Brain microvascular endothelial cell (primary cell): Measurements from ENCODE around the gene C8A.

Experiments used
- DNase-seq: peaks from one replicate; pipeline ENCODE4 v3.0.0-alpha.2; 2020
- H3K27ac ChIP-seq: fragments of 250-450 bp; sonication (Bioruptor Pico); 2 replicates; pipeline ENCODE4 v1.5.1; 2020; ENCODE audit warnings: mild to moderate bottlenecking, moderate library complexity
- H3K27me3 ChIP-seq: fragments of 250-450 bp; sonication (Bioruptor Pico); replicated peaks from 2 replicates; pipeline ENCODE4 v1.5.1; 2020; ENCODE audit warnings: mild to moderate bottlenecking
- H3K36me3 ChIP-seq: fragments of 250-450 bp; sonication (Bioruptor Pico); replicated peaks from 2 replicates; pipeline ENCODE4 v1.5.1; 2020; ENCODE audit warnings: mild to moderate bottlenecking
- H3K4me3 ChIP-seq: 2 replicates; pipeline ENCODE4 v1.5.1; 2011; ENCODE audit warnings: low read depth, mild to moderate bottlenecking, control low read depth, low read length, moderate library complexity
- CTCF ChIP-seq: IDR thresholded peaks from 2 replicates; pipeline ENCODE4 v1.5.1; 2011; ENCODE audit warnings: low read depth, mild to moderate bottlenecking, moderate library complexity, low read length, control low read depth, inconsistent platforms; ENCODE audit errors: missing control alignments
- in situ Hi-C: cut with HindIII; loops from 2 replicates; pipeline ENCODE4 v1.10.0; 2017; ENCODE audit warnings: low sequenced_read_pairs, low pct_ligation_motif_present

C8A gene

DNA sequence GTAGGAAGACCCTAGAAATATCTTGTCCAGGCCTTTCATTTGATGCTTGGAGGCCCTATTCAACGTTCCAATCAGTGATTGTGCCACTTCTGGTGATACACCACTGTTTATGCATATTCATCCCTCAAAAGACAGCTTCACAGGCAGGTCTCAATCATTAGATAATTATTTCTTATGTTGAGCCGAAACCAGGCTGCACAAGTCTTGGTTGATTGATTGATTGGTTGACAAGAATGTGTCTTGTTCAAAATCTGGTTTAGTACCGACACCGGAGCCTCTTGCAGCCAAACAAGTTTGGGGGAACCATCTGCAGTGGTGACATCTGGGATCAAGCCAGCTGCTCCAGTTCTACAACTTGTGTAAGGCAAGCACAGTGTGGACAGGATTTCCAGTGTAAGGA is 20.1 kb downstream of the C8A start:
- TF ChIP-seq CTCF, result no peak

GRCh38 chr1:56877973-56878372 is 23.4 kb downstream of the C8A start:
- in situ Hi-C loops, result no loop called here
- H3K27me3 ChIP-seq, result no peaks in the 10 kb centered on the region
- no peak overlapping the region for H3K27ac ChIP-seq
- DNase-seq, result no peak
- H3K36me3 ChIP-seq, result no peaks in the 10 kb centered on the region
- H3K4me3 ChIP-seq, result no peak overlapping the region
- no peak for TF ChIP-seq CTCF

More for the DNA sequence above, 20.1 kb downstream of the C8A start:
- no peak for DNase-seq
- Histone ChIP-seq H3K4me3 (no peak overlapping the region), H3K36me3 (no peaks in the 10 kb centered on the region), H3K27ac (no peak overlapping the region), H3K27me3 (no peaks in the 10 kb centered on the region)
- in situ Hi-C loops, result no loop called here

GRCh38 chr1:56880774-56881173 is 26.2 kb downstream of the C8A start:
- Histone ChIP-seq H3K27ac (no peak overlapping the region), H3K27me3 (no peaks in the 10 kb centered on the region), H3K4me3 (no peak overlapping the region), H3K36me3 (no peaks in the 10 kb centered on the region)
- TF ChIP-seq CTCF, result no peak
- in situ Hi-C loops, result no loop called here
- DNase-seq, result no peak

DNA sequence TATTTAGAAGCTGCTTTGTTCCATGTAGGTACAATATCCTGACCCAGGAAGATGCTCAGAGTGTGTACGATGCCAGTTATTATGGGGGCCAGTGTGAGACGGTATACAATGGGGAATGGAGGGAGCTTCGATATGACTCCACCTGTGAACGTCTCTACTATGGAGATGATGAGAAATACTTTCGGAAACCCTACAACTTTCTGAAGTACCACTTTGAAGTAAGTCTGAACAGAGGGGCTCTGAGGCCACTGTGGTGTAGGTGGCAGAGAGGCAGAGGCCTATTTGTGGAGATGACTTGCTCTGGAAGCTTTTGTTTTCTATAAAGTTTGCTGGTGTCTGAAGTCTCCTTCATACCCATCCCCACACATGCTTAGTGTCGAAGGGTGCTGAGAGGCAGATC is 26.8 kb downstream of the C8A start:
- no peaks in the 10 kb centered on the region for H3K27me3 ChIP-seq
- in situ Hi-C loops, result no loop called here
- H3K36me3 ChIP-seq, result no peaks in the 10 kb centered on the region
- H3K4me3 ChIP-seq, result no peak overlapping the region
- no peak overlapping the region for H3K27ac ChIP-seq
- TF ChIP-seq CTCF, result no peak
- DNase-seq, result no peak

GRCh38 chr1:56890229-56890628 is 35.6 kb downstream of the C8A start:
- Histone ChIP-seq H3K4me3 (no peak overlapping the region), H3K27me3 (no peaks in the 10 kb centered on the region), H3K27ac (no peak overlapping the region), H3K36me3 (no peaks in the 10 kb centered on the region)
- in situ Hi-C loops, result no loop called here
- TF ChIP-seq CTCF, result no peak
- DNase-seq, result no peak

DNA sequence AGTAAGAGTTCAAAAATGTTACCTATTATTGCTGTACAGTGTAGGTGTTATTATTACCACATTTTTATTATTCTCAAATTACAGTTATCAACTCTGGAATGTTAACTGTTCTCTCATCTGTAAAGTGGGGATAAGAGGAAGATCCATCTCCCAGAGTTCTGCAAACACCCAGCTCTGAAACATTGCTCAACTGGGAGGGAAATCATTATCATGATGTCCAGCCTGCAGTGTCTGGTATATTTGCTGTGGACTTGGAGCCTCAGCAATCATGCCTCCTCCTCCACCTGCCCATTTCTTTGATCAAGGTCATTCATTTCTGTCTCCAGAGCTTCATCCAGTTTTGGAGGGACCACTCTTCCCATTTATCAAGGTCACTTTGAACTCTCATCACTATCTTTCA is 39.4 kb downstream of the C8A start:
- no peak for TF ChIP-seq CTCF
- H3K27ac ChIP-seq, result no peak overlapping the region
- DNase-seq, result no peak
- no peaks in the 10 kb centered on the region for H3K36me3 ChIP-seq
- in situ Hi-C loops, result no loop called here
- no peak overlapping the region for H3K4me3 ChIP-seq
- H3K27me3 ChIP-seq, result no peaks in the 10 kb centered on the region
